ENCODE data around the gene SOCS3.

GRCh38 chr17:78342449-78343186 is 17.3 kb downstream of the SOCS3 start:
- TF ChIP-seq TAF1 (IDR thresholded peaks at IDR 0.05; ENCODE audit: low read depth, low read length) (no peak), SPI1 (IDR thresholded peaks at IDR 0.05; ENCODE audit: low read depth, low read length) (no peak), POLR2AphosphoS5 (IDR thresholded peaks at IDR 0.05; ENCODE audit: low read depth, low read length) (no peak), POLR2A (IDR thresholded peaks at IDR 0.05; ENCODE audit: low read depth, low read length) (no peak), POU2F2 (IDR thresholded peaks at IDR 0.05; ENCODE audit: low read depth, low read length) (no peak)

All from GM12891 (cell line).